HG03280 (cell line): Measurements from ENCODE around the gene SPON2.

Experiments
- ATAC-seq: cut with Tn5 transposase; IDR thresholded peaks from one replicate; pipeline ENCODE4 v1.9.1; 2021; ENCODE audit warnings: mild to moderate bottlenecking, moderate library complexity; ENCODE audit not compliant: unreplicated experiment

Gene SPON2

DNA sequence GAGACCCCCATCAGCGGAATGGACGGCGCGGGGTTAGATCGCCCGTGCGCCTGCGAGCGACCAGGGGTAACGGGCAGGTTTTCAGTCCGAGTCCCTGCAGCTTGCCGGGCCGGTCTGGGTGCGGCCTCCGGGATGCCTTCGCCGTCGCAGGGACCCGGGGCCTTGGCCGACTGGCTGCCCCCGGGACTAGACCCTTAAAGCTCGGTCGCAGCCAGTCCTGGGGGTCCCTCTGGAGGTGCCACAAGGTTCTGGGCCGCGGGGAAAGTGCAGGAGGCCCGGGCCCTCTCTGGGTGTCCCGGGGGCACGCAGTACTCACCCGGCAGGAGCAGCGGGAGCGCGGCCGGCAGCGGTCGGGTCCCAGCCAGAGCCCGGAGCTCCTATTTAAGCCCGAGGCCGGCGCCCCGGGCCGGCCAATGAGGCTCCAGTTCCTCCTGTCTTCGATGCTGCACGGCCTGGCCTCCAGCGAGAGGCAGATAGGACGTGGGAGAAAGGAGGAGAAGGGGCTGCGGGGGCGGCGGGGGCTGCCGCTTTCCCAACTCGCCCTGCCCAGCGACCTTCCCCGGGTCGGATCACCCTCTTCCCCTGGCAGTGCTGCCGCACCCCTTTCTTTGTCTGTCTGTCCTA, at the start of gene SPON2:
TSS of gene SPON2 (minus strand) at position 356 of the 624 bp plus-strand sequence.
- no peak for ATAC-seq

DNA sequence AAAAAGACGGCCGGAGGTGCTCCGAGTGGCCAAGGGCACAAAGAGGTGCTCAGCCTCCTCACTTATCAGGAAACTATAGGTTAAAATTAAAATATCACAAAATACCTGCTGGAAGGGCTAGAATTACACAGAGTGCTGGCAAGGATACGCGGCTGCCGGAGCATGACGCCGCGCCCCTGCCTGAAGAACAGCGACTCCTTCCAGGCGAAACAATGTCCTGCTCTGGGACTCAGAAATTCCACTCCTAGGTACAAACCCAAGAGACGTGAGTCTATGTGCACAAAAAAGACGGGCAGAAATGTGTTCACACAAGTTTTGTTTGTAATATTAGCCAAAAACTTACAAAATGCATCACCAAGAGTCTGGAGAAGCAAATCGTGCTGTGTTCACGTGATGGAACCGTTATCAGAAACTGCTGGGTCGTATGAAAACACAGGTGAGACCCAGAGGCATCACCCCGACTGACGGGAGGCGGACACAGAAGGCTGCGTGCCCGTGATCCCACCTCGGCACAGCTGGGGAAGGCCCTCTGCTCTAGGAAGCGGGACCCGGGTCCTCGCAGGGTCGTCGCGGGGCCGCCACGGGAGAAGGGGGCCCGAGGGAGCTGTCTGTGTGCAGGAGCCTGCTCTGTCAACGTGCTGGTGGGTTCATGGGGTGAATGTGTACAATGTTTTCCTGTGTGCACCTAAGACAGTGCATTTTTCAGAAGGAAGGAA, 48.9 kb upstream of the SPON2 start:
- ATAC-seq: no peak

DNA sequence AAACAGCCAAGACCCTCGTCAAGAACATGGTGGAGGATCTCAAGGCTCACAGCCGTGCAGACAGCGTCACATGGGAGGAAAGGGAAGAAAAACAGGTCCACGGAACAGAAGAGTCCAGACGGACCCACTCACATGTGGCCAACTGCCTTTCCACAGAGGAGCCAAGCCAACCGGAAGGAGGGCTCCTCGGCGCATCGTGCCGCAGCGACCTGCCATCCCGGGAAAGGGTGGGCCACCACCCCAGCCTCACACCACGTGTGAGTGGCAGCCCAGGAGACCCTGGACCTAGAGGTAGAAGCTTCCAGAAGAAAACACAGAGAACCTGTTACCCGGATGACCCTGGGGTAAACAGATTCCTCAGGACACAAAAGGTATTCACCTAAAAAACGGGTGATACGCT, 48.2 kb upstream of the SPON2 start:
- no peak for ATAC-seq

DNA sequence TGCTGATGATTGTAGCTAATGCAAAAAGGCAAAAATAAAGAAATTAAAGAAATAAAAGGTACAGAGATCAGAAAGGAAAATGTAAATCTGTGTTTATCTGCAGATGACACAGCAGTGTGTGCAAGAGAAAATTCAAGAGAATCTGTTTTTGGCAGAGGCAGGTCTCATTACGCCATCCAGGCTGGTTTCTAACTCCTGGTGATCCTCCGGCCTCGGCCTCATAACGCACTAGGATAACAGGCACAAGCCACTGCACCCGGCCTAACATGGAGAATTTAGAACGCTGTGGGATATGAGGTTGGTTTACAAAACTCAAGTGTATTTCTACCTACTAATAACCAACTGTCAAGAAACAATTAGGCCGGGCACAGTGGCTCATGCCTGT, 47.2 kb upstream of the SPON2 start:
- no peak for ATAC-seq

DNA sequence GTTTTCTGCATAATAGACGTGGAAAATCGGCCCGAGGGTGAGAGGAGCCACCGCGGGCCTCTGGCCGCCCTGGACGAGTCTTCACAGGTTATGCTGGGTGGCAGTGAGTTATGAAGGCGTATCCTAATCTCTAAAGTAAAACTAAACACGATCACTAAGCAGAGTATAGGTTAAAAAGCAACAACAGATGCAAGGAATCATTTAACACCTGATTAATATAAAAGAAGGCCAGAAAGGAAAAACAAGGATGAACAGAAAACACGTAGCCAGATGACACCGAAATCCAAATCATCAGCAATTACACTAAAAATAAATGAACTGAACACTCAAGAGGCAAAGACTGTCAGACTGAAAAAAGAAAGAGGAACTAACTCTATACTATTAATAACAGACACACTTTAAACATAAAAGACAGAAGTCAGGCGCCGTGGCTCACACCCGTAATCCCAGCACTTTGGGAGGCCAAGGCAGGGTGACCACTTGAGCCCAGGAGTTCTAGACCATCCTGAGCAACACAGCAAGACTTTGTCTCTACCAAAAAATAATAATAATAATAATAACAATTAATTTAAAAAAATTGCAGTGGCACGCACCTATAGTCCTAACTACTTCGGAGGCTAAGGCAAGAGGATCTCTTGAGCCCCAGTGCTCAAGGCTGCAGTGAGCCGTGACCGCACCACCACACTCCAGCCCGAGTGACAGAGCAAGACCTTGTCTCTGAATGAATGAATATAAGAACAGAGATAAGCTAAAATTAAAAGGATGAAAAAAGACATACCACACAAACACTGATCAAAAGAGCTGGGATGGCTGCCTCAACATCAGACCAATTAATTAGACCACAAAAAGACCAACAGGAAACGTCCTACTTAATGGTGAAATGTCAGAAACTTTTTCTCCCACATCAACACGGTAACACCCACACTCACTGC, 46.5 kb upstream of the SPON2 start:
- ATAC-seq: peak; percentile 51

DNA sequence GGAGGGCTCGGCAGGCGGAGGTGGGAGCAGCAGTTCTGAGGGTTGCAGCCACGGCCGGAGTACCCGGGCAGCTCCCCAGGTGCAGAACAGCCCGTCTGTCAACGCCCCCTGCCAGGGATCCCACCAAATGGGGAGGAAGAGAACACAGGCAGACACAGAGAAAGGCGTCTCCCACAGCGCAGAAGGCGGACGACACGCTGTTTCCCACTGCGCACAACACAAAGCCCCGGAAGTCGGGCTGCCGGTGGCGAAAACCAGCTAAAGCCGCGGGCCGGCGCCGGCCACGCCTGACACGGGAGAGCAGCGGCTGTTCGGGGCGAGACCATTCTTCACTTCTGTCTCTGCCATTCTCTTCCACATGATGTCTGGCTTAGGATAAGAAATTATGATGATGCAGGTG, 45.0 kb upstream of the SPON2 start:
- ATAC-seq: no peak

DNA sequence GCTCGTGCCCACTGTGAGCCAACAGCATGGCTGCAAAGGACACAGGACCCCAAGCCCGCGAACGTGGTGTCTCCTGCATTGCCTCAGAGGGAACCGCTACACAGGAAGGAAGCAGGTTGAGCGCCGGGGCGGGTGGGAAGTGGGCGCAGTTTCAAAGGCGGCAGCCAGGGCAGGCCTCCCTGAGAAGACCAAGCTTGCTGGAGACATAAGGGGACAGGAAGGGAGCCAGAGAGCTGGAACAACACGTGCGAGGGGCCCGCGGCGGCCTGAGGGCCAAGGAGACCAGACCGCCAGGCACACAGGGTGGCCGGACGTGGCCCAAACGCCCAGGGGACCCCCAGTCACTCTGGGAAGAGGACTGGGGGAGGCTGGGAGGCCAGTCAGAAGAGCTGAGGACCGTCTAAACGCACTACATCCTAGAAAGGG, 44.5 kb upstream of the SPON2 start:
- ATAC-seq: no peak

DNA sequence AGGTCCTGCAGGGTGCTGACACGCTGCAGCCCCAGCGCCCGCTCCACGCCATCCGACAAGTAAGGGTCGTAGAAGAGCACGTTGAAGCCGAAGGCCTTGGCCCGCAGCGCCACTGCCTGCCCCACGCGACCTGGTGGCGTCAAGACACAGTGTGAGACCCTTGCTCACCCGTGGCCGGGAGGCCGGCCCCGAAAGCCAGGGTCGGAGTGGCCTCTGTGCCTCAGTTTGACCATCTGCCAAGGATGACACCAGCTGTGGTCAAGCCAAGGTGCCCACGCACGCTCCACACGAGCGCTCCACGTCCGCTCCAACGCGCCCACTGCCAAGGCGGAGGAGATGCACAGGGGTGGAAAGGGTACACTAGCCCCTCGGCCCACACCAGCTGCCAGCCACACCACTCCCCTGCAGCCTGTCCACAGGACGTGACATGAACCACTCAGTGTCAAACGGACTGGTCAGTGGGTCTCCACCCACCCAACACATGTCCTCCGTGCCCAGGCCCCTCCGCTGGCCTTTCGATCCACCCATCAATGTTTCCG, 43.8 kb upstream of the SPON2 start:
- no peak for ATAC-seq

DNA sequence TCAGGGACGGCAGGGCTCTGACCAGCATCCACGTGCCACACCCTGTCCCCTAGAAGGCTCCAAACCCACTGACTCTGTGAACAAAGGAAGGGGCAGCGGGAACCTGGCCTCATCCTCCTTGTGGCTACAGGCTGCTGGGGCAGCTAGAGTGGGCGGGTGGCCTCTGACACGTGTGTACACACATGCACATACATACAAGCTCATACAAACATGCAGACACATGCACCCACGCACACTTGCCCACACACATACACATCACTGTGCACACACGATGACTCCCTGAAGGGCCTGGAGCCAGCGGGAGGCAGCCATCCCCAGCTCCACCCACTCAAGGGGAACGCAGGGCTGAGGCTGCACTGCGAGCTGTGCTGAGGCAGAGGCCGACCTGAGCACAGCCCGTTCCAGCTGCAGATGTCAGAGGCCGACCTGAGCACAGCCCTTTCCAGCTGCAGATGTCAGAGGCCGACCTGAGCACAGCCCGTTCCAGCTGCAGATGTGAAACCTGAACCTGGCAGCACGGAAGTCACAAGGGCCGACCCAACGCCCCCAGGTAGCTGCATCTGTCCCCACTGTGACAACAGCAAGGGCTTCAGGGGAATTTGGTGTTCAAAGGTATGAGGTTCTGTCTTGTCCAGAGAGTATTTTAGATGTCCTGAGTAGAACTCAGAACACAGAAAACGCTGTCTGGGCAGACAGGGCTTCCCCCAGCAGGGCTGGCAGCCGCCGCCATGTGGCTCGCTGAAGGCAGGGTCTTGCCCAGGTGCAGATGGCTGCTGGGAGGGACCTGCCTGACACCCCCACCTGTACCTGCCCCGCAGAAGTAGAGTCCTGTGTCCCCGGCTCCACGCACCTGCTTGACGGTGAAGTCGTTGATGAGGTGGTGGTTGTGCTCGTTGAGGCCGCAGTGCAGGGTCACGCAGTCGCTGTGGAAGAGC, 43.0 kb upstream of the SPON2 start:
- peak; percentile 70 for ATAC-seq

DNA sequence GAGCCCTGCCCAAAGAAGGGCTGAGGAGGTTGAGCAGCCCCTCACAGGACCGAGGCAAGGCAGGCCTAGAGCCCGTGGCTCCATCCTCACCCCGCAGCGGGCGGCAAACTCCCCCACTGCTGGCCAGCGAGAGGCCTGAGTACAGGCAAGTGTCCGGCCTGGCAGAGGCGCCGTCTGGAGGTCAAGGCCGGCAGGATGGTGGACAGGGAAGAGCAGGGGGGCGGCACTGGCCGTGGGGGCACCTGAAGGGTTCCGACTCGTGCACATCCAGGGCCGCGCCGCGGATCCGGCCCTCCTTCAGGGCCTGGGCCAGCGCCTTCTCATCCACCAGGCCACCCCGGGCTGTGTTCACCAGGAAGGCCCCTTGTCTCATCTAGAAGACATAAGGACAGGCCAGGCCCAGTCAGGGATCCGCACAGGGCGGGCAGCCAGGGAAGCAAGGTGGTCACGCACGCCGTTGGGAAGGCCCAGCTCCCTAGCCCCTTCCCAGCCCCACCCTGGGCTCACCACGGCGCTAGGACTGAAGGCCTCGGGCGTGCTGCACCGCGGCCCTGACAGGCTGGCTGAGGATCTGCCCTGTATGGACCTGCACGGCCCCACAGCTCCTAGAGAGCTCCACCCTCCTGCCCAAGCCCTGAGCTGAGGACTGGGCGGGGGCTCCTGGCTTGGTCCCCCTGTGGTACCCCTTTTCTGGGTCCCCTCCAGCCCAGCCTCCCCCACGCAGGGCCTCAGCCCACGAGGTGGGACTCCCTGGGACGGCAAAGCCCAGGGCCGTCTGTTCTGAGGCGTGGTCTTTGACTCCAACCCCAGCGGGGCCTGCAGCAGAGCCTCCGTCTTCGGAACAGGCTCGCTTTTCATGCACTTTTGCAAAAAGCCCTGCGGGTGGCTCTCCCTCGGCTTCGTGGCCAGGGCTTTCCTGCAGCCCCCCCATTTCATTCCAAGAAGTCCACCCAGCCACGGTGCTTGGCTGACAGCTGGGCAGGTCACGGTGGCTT, 42.0 kb upstream of the SPON2 start:
- no peak for ATAC-seq

DNA sequence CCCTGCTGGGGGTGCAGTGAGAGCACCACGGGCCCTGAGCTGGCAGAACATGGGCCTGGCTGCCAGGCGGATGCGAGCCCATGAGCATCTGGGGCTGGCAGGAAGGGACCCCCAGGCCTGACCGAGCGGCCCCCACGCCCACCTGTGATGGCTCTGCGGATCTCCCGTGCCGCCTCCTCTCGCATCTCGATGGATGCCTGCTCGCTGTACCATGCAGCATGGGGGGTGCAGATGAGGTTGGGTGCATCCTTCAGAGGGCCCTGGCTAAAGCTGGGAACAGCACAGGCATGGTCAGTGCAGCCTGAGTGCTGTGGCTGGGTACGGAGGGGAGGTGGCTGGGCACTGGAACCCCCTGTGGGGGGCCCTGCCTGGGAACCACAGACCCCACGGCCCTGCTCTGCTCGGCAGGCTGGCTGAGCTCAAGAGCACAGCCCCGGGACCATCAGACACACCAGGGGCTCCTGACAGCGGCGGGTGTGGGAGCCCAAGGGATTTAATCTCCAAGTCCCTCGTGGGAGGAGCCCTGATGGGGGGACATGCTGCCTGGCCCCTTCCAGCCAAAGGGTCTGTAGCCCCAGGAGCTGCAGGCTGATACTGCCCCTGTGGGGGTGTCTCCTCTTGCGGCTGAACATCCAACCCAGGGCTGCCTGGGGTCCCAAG, 41.1 kb upstream of the SPON2 start:
- ATAC-seq: no peak

DNA sequence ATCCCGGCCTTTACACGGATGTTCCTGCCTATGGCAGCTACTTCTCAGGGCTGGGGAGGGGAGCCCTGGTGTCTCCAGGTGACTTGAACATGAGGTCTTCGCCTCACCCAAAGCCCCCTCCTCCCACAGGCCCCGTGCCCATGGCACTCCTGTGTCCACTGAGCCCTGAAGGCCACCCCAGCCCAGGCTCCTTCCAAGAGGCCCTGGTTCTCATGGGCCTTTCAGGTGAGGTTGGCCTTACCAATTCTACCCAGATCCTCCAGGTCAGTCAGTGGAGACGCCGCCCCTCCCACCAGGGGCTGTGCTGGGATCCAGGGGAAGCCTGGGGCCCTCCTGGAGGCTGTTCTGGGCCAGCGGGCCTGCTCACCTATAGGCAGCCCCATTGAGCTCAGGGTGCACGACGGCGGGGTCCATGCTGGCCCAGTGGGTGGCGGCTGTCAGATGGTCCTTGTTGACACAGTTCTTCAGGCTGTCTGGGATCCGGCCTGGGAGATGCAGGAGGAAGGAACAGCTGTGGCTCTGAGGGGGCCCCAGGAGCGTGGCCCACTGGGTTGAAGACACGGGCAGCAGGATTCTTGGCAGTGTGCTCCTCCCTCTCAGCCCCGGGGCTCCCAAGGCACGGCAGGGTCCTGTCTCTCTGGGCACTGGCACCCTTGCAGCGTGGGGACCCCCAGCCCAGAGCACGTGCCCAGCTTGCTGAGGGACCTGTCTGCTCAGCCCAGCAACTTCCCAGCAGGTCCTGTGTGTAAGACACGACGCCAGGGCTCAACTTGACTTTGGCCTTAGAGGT, 40.4 kb upstream of the SPON2 start:
- ATAC-seq: no peak

DNA sequence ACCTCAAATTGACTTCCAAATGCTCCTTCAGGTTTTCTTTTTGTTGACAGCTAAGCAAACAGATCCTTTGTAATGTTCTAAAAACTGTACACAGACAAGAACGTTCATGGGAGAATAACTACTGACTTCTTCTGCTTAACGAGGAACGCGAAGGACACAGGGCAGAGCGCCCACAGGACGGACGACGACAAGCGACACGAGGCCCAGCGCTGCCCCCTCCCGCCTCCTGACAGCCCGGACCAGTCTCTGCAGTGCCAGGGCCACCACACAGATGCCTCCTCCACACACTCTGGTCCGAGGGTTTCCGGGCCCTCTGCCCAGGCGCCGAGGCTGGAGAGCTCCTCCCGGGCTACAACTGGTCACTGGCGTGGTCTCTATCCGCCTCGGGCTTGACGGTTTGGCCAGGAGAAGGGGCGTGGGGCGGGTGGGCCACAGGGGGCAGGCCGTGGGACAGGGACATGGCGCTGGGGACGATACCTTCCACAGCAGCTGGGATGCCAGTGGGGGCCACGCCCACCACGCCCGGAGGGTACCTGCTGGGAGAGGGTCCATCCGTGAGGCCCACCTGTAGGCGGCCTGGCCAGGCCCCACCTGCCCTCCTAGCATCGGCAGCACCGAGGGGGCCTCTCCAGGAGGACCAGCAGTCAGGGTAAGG, 39.6 kb upstream of the SPON2 start:
- no peak for ATAC-seq

DNA sequence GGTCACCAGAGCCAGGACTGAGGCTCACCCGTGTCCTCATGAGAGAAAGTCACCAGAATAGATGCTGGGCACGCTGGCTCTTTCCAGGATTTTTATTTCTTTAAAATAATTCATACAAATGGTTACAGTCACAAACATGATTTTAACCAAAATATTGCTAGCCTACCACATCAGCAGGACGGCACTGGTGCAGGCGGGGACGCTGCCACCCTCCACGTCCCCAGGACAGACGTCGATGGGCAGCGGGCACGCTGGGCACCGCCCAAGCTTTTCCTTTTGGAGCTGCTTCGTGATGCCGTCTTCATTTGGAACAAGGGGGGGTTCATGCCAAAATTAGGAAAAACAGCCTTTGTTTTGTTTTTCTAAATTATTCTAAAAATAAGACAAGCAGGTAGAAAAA, 39.0 kb upstream of the SPON2 start:
- no peak for ATAC-seq

DNA sequence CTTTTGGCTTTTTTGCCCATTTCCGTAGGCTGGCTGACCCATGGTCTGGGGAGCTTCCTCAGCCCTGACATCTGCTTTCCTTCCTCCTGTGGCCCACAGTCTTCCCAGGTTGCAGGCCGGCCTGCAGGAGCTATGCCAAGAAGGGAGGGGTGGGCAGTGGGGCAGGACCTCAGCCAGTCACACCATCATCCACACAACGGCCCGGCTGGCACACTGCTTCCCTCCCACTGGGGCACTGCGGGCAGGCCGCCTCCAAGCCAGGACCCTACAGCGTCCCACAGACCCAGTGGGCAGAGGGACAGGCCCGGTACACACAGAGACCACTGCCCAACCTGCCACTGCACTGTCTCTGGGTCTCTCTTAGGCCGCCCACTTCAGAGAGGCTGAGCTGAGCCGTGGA, 38.6 kb upstream of the SPON2 start:
- no peak for ATAC-seq

DNA sequence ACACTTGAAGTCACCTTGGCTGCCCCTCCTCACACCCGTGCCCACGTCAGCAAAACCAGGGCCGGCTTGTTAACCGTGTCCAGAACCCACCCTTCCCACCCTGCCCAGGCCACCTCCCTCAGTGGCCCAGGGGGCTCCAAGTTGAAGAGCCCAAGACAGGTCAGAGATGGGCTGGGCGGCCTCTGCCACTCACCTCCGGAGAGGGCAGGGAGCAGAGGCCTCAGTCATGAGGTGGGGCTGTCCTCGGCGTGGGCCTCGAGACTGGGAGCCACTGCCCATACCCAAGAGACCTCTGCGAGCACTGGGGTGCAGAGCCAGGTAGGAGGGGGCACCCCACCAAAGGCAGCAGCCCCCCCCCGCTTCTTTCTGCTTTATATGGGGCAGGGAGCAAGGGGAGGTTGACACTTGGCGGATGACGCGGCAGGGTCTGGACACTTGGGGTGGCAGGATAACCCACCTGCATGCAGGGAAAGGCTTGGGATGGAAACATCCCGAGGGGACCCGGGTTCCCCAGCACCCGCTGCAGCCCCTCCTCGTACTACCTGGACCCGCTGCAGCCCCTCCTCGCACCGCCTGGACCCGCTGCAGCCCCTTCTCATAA, 38.0 kb upstream of the SPON2 start:
- no peak for ATAC-seq

DNA sequence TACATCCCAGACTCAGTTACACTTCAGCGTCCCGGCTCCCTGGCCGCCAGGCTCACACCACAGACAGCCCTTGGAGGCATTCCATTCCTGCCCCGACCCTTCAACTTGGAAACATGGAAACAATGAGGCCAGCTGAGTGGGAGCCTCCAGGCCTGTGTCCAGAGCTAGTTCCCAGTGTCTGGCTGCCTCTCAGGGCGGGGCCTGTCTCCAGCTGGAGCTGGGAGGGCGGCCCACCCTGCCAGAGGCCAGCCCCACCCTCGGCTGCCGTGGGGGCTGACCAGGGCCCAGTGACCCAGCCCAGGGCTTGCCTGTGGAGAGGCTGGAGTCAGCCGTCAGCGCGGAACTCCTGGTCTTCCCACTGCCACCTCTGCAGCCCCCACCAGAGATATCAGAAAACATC, 37.4 kb upstream of the SPON2 start:
- no peak for ATAC-seq
